COLO668 (cell line): ENCODE results near the gene TPPP3.

ENCODE experiments used
- DNase-seq: peaks from one replicate; lab custom pipeline; 2025; ENCODE audit not compliant: unreplicated experiment; lab: John Stamatoyannopoulos, UW

TPPP3 gene

DNA sequence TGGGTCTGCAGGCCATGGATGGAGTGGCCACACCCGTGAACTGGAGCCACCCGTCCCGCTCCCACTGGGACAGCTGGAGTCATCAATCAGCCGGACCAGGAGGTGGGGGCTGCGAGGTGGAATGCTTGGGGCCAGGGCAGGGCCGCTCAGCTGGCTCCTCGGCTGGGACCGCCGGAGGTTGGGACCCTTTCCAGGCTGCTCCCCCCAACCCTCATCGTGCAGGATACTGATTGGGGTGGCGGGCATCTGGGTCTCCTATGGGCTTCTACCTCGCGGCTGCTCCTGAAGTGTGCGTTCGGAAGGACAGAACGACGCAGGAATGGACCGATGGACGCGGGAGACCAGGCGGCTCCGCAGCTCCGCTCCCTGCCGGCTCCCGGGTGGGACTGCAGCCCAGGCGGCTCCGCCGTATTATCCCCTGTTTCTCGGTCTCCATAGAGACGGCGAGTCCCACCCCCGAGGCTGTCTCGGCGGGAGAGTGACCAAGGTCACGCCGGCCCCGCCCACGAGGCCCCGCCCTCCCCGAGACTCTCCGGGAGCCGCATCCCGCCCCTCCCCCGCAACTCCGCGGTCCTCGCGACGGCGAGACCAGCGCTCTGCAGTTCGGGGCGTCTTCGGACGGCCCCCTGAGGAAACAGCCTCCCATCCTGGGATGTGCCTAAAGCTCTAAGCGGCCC lies at the start of gene TPPP3:
Gene TPPP3, minus strand, starts transcription at position 388 of the 677 bp plus-strand sequence. CDS start 2,387 bp downstream, outside the sequence.
- DNase-seq, result peak; percentile 91

DNA sequence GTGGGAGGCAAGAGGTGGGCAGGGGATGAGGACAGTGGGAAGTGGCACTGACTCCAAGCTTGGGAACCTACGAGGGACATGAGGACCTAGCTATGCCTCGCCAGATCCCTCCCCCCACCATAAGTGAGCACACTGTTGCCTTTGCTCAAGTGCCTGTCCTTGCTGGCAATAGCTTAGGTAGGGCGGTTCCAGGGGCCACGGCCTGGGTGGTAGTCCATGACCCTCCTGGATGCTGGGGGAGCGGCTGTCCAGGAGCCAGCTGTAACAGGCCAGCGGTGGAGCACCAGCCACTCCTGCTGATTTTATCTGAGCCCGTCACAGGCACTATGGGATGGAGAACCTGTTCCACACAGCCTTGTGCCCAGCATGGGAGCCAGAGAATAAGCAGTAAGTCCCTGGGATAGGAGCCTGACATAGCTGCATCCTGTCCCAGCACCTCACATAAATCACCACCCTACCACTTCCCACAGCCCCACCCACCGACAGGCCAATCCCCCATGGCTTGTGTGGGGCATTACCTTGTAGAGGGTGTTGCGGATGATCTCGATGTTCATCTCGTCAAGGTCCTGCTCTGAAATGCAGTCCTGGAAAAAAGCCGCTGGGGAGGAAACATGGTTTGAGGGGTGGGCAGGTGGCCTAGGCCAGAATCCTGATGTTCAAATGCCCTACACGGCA lies 49.4 kb upstream of the TPPP3 start:
- DNase-seq, result no peak

DNA sequence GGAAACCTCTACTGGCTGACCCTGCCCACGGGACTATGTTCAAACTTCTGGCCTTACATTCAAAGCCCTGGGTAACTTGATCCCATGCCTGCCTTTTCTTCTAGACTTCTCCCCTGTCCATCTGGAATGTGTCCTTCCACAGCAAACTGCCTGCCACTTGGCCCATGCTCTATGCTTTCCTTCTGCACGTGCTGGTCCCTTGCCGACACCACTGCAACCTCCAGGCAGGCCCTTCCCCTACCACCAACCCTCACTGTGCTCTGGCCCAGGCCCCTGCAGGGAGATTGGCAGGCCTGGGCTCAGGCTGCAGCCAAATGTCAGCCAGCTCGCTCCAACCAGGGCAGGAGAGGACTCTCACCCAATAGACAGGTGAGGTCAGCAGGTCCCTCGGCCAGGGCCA lies 48.6 kb upstream of the TPPP3 start:
- DNase-seq, result no peak

DNA sequence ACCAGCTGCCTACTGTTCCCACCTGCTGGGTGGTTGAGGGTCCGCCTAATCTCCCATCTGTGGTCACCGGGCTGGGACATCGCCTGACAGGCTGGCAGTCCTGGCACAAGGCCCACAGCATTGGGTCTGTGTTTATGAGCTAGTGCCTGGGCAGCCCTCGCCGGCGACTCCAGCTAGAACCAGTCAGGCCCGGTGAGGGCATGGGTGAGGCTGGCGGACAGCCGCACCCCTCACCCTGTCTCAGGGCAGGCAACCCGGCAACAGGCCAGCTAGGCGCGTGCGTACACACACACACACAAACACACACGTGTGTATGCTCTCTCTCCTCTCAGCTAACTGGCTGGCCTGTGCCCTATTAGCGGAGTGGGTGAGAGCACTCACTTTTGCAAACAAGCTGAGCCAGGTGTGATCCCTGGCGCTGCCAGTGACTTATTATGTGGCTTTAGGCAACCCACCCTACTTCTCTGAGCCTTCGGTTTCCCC lies 48.0 kb upstream of the TPPP3 start:
- peak; percentile 96 for DNase-seq

DNA sequence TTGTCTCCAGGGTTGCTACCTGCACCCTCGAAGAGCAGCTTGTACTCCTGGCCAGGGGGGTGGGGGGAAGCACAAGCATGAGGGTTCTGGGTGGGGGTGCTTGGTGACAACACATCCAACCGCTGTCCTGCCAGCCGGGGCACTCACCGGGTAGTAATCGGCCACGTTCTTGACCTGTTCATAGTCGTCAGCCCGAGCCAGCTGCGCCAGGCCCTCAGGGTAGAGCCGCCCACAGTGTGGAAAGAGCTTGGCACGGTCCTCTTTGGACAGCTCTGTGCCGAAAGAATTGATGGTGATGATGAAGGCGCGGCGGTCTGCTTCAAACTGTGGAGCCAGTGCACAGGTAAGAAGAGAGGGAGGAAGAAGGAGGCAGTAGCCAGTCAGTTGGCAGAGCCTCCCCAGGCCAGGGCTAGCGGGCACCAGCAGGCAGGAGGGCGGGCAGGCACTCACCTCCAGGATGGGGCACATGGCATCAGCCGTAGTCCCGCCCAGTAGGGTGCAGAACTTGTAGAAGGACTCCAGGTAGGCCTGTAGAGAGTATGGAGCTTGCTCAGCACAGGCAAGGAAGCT lies 45.6 kb upstream of the TPPP3 start:
- no peak for DNase-seq

DNA sequence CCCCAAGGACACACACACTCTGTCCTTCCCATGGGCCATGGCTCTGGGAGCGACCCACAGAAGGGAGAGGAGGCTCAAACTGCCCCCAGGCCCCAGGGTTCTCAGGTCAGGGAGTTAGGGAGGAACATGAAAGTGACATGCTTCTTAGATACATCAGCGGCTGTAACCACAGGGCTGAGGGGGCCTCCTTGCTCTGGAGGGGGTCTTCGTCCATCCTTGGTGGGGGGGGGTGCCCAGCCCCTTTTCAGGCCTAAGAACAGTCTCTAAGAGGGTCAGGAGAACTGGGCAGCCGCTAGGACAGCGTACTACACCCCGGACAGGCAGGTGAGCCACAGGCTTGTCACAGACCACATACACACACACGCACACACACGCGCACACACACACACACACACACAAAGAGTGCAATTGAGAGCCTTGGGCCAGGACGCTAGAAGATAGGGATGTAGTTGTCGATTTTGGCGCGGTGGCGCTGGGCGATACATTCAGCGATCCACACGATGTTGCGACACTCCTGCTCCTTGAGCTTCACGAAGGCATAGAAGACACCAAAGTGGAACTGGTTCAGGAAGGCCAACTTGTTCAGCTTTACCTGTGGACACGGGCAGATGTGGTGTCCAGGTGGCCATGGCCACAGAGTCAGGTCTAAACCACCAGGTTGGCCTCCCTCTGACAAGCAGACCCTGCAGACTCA lies 44.9 kb upstream of the TPPP3 start:
- DNase-seq, result no peak

DNA sequence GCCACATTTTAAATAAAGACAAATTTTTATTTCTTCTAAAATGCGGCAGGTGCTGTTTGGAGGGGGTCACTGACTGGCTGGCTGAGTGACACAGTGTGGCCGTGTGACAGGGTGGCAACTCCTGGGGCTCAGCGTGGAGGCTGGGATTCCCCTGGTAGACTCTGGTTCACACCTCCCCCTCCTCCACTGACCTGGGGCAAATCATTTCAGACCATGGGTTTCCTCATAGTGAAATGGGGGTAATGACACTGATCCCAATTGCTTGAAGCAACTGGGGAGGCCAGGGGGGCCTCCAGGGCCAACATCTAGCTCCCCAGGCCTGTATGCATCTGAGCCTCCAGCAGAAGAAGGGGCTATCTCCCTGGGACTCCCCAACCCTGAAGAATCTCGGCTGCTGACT lies 44.2 kb upstream of the TPPP3 start:
- no peak for DNase-seq

DNA sequence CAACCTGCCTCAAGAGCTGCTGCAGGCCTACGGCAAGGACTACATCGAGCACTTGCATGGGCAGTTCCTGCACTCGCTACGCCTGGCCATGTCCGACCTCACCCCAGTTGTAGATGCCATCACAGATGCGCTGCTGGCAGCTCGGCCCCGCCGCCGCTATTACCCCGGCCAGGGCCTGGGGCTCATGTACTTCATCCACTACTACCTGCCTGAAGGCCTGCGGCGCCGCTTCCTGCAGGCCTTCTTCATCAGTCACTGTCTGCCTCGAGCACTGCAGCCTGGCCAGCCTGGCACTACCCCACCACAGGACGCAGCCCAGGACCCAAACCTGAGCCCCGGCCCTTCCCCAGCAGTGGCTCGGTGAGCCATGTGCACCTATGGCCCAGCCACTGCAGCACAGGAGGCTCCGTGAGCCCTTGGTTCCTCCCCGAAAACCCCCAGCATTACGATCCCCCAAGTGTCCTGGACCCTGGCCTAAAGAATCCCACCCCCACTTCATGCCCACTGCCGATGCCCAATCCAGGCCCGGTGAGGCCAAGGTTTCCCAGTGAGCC lies 43.4 kb upstream of the TPPP3 start:
- DNase-seq, result no peak

DNA sequence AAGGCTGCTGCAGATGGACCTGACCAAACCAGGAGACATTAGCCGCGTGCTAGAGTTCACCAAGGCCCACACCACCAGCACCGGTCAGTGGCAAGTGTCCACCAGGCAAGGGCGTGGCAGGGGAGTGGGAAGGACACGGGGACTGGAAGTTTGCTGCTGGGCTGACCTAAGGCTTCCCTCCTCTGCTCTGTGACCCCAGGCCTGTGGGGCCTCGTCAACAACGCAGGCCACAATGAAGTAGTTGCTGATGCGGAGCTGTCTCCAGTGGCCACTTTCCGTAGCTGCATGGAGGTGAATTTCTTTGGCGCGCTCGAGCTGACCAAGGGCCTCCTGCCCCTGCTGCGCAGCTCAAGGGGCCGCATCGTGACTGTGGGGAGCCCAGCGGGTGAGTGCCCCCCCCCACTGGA lies 42.5 kb upstream of the TPPP3 start:
- no peak for DNase-seq

DNA sequence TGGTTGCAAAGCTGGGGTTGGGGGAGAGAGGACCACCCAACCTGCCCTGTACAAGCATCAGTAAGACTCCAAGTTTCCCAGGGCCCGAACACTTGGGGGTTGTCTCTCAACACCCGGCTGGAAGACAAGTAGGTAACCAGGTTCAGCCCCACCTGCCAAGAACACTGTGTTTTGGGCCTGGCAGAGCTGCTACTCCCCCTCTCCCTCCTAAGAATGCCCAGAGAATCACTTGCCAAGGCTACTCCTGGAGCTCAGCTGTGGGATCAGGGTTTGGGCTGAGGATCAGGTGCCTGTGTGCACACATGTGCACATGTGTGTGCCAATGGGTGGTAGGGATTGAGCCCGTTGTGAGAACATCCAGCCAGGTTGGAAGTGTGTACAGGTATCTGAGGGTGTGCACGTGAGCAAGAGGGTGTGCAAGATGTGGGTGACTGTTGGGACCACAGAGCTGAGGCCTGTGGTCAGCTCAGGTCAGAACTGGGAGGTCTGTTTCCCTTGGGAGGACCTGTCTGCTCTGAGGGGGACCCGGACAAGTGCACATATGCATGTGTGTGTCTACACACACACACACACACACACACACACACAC lies 39.9 kb upstream of the TPPP3 start:
- DNase-seq, result no peak

DNA sequence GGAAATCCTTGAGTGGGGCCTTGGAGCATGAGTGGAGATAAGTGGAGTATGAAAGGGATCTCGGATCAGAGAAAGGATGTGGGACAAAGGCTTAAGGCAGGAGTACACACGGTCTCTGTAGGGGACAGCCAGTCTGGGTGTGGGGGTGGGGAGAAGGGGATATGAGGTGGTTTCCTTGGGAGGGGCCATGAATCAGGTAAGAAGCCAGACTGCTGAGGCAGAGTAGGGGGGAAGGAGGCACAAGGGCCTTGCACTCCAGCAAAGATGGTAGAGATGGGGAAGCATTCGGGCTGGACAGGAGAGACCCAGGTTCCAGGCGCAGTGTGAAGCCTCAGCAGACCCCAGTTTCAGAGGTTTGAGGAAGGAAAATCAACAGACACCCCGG lies 39.2 kb upstream of the TPPP3 start:
- no peak for DNase-seq

DNA sequence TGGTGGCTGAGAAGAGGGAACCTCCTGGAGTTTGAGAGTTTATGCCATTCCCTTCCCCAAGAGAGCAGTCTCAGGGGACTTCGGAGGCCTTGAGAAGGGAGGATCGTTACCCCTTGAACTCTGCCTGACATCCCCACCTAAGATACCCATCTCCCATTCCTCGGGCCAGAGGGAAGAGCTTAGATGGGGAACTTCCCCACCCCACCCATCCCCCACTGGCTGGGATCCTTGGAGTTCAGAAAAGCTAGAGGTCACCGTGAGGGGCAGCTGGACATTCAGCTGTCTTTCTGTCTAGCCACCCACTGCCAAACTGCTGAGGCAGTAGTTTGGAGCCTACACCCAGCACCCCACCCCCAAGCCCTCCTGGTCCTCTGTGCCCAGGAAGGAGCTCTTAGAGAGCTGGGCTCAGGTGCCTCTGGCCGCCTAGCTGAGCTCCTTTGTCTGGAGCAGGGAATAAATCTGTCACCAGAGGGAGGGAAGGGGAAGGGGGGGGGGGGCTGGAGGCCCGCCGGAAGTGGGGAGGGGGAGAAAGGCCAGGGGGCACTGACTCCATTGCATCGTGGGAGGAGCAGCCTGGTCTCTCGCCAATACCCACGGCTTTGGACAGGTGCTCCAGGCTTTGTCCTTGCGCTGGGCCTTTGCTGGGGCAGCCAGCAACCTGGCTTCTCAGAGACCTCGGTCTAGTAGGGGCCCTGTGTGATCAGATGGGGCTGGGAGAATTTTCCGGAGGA lies 38.6 kb upstream of the TPPP3 start:
- DNase-seq, result no peak

DNA sequence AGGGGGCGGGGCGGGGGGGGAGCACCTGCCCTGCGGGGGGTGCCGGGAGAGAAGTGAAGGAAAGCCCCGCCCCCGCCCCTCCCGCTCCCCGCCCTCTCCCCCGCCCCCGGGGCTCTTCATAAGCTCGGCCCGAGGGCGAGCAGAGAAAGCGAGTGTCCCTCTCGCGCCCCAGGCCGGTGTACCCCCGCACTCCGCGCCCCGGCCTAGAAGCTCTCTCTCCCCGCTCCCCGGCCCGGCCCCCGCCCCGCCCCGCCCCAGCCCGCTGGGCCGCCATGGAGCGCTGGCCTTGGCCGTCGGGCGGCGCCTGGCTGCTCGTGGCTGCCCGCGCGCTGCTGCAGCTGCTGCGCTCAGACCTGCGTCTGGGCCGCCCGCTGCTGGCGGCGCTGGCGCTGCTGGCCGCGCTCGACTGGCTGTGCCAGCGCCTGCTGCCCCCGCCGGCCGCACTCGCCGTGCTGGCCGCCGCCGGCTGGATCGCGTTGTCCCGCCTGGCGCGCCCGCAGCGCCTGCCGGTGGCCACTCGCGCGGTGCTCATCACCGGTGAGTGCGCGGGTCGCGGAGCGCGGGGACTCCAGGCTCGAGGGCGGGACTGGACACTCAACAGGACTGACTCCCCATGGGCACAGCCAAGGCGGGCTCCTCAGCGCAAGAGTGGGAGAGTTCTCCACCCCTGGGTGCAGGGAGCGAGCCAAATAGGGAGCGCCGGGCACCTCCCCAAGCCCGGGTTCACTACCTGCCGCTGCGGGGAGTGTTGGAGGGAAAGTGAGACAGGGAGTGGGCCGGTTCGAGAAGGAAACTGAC lies 37.9 kb upstream of the TPPP3 start, which contains the start of gene HSD11B2:
Gene HSD11B2, plus strand, starts transcription at position 145 of the 798 bp plus-strand sequence. Its CDS starts 128 bp downstream, at position 273.
- DNase-seq, result peak; percentile 82

DNA sequence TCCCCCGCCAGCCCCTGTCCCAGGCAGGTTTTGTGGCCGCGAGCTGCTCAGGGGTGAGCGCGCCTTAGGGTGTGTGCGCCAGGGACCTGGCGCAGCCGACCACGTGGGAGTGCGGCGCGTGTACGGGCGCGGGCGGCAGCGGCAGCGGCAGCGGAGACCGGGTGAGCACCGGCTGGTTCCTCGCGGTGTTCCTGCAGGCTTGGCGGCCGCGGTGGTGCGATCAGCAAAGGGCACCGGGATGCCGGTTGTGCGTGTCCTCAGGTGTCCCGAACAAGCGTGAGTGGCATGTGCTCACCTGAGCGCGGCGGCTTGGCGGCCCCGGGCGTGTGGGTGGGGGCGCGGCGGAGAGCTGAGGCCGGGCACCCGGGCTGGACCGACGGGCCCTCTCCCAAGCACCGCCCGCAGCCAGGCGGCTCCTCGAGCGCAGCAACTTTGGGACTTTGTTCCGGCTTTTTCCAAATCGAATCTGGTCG lies 37.2 kb upstream of the TPPP3 start:
- peak; percentile 63 for DNase-seq

DNA sequence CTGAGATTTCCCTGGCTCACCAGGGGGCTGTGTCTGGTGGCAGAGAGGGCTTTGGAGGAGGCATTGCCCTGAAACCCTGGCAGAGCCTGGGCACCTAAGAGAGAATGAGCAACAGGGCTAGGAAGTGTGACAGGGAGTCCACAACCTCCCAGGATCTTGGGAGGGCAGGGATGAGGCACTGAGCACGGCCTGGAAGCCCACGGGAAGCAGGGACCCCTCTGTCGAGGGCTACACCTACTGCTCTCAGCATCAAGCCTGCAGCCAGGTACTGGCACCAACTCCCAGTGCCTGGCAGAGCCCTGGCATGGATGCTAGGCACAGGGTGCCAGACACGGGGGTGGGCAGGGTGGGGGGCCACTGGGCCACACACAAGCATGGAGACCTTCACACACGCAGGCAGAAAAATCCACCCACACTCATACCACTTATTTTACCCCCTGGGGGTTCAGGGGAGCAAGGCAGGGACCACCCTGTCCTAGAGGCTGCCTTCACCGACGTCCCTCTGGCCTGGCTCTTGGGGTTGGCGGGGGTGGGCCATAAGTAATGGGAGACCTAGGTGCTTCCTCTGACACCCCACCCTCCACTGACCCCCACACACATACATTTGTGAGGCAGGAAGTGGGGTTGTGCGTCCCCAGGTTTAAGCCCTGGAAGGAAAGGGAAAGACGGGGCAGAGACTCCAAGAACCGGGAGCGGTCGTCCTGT lies 36.7 kb upstream of the TPPP3 start:
- DNase-seq, result no peak

DNA sequence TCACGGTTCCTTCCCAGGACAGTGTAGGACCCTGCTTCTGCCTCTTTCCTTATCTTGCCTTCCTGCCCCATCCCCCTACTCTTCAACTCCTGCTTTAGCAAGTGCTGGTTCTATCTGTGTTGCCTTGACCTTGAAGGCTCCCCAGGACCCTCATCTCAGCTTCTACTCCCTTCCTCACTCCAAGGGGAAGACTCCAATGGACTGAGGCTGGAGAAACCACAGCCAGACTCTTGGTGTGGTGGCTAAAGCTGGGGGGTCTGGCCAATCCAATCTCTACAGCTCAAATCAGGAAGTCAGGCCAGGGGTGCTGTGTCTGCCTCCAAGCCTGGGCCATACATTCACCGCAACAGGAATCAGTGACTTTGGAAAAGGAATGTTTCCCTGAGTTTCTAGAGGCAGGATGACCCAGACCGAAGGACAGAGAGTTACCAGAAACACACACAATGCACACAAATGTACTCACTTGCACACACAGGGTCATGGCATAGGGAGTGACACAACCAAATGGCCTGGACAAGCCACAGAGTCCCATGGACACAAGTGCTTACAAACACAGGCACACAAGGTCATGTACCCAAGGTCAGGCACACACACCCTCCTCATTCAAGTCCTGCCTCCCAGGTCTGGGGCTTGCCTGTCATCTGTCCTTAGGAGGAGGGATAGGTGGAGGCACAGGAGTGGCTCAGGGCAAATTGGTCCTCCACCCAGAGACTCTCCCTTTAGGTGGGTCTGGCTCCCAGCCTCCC lies 35.9 kb upstream of the TPPP3 start:
- no peak for DNase-seq

DNA sequence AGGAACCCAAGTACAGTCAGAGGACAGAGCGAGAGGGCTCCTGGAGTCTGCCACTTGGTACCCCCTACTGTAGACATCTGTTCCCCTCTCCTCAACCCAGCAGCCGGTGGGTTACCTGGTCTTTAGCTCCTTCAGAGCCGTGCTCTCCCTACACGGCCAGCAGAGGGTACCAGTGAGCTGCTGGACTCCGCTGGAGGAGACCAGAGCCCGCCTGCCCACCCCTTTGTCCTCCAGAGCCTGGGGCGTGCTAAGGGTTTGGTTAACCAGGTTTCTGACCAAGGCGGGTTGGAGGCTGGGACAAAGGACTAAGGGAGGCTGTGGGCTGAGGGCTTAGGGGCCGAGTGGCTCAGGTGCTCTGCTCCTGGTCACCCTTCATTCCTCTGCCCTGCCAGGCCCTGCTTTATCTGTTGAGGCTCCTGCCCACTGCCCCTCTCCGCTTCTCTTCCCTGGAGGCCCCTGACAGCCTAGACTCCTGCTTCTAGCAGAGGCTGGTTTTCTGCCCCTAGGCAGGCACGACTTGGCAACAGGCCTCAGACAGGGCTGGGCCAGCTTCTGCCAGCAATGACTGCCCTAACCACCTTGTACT lies 34.9 kb upstream of the TPPP3 start:
- DNase-seq, result peak; percentile 80

DNA sequence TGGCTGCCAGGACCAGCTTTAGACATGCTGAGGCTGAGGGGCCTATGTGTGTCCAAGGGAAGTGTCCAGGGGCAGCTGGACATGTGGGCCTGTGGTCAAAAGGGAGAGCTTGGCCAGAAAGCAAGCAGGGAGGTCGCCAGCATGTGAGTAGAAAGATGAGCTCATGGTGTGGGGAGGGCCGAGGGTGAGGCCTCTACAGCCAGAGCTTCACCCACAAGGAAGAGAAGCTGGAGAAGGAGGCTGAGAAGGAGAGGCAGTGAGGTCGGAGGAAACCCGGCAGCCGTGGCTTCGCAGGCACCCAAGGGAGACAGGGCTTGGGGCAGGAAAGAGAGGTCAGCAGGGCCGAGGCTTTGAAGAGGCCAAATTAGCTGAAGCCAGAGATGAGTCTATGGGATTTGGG lies 33.7 kb upstream of the TPPP3 start:
- DNase-seq, result no peak
